Right ventricle myocardium inferior (tissue), 1 donor: Measurements from ENCODE around the gene PTGIR. TPM values are rescaled to one million over a fixed set of nuclear protein-coding genes. Genes with fewer than 3 reads are reported as not detected.

Experiments used
- ATAC-seq: fragments of 200-7000 bp; cut with Tn5 transposase; one replicate; pipeline ENCODE4 v1.9.1; 2020; ENCODE audit warnings: mild to moderate bottlenecking, moderate library complexity
- DNase-seq: peaks from one replicate; pipeline ENCODE4 v3.0.0; 2021; ENCODE audit errors: missing footprints
- intact Hi-C: fragments of 100-400 bp; cut with DNase I; formaldehyde crosslinking; loops from one replicate; pipeline ENCODE4 v1.11.0; 2022
- total RNA-seq: library from RNA; stranded (reverse); fragmentation: NEBNext Ultra II Directional; extraction: Animal tissue kit (Norgen Biotek cat#: 25700); gene quantifications from one replicate; pipeline ENCODE4 v1.2.1, GENCODE V29; 2021
- donor health status: DM: no; HTN: yes; CAD: no; lungs with severe emphysema.

The PTGIR gene
- total RNA-seq, 1 donor from 2014 or later: 3.8 TPM

DNA sequence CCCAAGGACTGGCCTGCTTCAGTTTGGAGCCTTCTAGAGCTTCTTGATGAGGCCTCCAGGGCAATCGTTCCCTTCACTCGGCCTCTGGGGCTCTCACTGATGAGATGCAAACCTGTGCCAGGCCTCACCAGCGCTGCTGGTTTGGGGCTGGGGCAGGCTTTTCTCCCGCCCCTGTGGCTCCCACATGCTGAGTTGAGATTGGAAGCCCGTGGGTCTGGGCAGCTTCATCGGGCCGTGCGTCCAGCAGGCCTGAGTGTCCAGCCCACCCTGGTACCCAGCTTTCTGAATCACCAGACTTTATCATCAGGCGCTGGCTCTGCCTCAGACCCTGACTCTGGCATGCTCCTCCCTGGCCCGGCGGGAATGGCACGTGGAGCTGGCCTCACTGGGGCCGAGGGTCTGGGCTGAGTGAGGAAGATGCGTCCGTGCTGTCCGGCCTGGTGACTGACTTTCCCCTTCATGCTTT, 19.5 kb downstream of the PTGIR start:
- DNase-seq: no peak
- intact Hi-C loops: no loop called here

DNA sequence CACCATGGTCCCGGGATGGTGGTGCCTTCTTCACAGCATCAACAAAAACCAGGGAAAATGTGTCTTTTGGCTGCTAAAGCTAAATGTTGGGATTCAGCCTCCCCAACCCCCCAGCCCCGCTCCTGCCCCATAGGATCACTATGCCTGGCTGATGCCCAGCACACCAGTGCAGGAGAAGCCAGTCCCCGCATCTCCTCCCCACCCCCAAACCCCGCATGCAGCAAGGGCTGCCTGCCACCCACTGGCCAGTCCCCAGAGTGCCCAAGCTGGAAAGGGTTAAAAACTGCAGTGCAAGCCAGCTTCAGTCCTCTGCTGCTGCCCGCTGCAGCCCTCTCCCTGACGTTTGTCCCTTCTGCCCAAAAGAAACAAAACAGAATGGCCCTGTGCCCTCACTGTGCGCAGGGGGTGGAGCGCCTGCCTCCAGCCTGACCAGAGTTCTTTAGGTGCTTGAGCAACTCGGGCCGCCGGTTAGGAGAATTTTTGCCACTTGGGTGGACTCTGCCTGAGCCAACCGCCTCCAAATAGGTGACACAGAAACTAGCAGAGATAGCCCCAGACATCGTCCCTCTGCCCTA, 20.0 kb downstream of the PTGIR start:
- intact Hi-C loops: no loop called here
- ATAC-seq (no peak), DNase-seq (no peak)

More for the DNA sequence above, 19.5 kb downstream of the PTGIR start:
- ATAC-seq: no peak

GRCh38 chr19:46603752-46604231, 21.1 kb downstream of the PTGIR start:
- intact Hi-C loops: no loop called here
- DNase-seq: no peak
- ATAC-seq: no peak

- DNase-seq (no peak), ATAC-seq (no peak)
- intact Hi-C loops: no loop called here
These were observed 21.7 kb downstream of the PTGIR start for GRCh38 chr19:46603195-46603637.

GRCh38 chr19:46602392-46603194, 22.3 kb downstream of the PTGIR start:
- DNase-seq (no peak), ATAC-seq (no peak)
- intact Hi-C loops: no loop called here

DNA sequence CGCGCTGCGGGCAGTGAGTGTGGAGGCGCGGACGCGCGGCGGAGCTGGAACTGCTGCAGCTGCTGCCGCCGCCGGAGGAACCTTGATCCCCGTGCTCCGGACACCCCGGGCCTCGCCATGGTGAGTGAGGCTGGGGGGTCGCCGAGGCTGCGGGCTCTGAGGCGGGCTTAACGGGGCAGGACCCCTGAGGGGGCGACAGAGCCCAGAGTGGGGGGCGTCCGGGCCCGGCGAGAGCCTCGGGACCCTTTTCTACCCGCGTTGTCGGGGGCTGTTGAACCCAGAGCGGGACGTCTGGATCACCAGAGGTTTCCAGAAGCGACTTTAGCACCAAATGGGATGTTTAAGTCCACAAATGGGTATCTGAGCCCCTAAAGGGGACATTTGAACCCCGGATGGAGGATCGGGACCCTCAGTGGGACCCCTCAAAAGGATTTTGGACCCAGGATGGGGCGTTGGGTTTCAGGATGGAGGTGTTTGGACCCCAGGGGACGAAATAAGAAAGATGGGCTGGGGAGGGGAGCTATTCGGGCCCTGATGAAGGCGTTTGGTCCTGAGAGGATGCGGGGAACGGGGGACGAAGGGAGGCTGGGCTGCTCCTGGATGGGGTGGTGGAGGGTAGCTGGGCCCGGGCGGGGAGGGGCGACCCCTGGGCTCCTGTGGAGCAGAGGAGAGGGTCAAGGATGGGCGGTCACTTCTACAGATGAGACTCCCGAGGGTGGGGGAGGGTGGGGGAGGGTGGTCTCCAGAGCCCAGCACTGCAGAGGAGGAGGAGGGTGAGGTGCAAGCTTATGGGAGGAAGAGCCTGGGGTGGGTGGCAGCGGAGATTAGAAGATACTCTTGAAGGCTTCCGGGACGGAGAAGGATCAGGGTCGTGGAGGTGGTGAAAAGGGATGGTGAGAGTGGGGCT, 23.3 kb downstream of the PTGIR start, which contains the start of gene CALM3:
Gene CALM3, plus strand, starts transcription at position 13 of the 907 bp plus-strand sequence. Its CDS starts 105 bp downstream, at position 118.
- intact Hi-C loops: no loop called here
- no peak for ATAC-seq

GRCh38 chr19:46600384-46601317, 24.2 kb downstream of the PTGIR start:
- peak; percentile 97 for DNase-seq
- peak; percentile 93 for ATAC-seq
- intact Hi-C loops: no loop called here

More for the DNA sequence above, 23.3 kb downstream of the PTGIR start, which contains the start of gene CALM3:
- DNase-seq: no peak

- intact Hi-C loops: no loop called here
- ATAC-seq (no peak), DNase-seq (no peak)
These were observed 25.0 kb downstream of the PTGIR start for GRCh38 chr19:46599716-46600373.

- DNase-seq: no peak
- no peak for ATAC-seq
- intact Hi-C loops: no loop called here
These were observed 26.4 kb downstream of the PTGIR start for GRCh38 chr19:46598372-46598917.

GRCh38 chr19:46596008-46596407, 28.9 kb downstream of the PTGIR start:
- intact Hi-C loops: no loop called here
- no peak for ATAC-seq
- DNase-seq: no peak

GRCh38 chr19:46591870-46592269, 33.0 kb downstream of the PTGIR start:
- ATAC-seq (no peak), DNase-seq (no peak)
- intact Hi-C loops: no loop called here

DNA sequence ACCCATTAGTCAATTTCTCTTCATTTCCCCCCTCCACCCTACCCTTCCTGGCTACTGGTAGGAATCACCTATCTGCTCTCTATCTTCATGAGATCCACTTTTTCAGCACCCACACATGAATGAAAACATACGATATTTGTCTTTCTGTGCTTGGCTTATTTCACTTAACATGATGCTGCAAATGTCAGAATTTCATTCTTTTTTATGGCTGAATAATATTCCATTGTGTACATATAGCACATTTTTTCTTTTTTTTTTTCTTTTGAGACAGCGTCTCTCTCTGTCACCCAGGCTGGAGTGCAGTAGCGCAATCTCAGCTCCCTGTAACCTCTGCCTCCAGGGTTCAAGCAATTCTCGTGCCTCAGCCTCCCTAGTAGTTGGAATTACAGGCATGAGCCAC, 33.6 kb downstream of the PTGIR start:
- DNase-seq: no peak
- no peak for ATAC-seq
- intact Hi-C loops: no loop called here

DNA sequence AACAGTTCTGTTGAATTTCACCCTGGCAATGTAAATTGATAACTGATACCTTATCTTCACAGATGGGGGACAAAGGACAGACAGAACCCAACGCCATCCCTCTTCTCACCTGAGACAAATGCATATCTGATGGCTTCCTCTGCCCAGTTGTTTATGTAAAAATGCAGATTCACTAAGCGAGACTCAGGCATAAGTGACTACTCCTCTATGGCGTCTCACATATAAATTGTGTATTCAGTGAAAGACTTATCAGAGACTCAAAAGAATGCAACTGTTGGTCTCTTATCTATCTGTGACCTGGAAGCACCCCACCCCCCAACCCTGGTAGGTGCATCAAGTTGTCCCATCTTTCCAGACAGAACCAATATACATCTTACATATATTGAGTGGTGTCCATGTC, 37.0 kb downstream of the PTGIR start:
- intact Hi-C loops: no loop called here
- DNase-seq (no peak), ATAC-seq (no peak)

DNA sequence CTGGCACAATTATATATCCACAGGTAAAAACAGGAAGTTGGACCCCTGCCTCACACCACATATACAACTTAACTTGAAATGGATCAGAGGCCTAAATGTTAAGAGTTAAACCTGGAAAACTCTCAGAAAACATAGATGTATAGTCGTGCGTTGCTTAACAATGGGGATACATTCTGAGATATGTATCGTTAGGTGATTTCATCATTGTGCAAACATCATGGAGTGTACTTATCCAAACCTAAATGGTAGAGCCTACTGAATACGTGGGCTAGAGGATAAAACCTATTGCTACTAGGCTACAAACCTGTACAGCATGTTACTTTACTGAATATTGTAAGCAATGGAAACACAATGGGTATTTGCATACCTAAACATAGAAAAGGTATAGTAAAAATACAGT, 38.6 kb downstream of the PTGIR start:
- DNase-seq (no peak), ATAC-seq (no peak)
- intact Hi-C loops: no loop called here

DNA sequence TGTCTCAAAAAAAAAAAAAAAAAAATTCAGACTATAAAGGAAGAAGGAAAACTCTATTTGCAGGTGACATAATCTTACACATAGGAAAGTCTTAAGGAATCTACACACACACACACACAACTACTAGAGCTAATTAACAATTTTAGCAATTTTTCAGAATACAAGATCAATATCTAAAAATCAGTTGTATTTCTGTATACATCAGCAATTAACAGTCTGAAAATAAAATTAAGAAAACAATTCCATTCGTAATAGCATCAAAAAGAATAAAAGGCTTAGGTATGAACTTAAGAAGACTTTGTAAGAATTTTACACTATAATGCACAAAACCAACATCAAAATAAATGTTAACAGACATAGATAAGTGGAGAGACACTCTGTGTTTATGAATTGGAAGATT, 39.4 kb downstream of the PTGIR start:
- intact Hi-C loops: no loop called here
- ATAC-seq: no peak

DNA sequence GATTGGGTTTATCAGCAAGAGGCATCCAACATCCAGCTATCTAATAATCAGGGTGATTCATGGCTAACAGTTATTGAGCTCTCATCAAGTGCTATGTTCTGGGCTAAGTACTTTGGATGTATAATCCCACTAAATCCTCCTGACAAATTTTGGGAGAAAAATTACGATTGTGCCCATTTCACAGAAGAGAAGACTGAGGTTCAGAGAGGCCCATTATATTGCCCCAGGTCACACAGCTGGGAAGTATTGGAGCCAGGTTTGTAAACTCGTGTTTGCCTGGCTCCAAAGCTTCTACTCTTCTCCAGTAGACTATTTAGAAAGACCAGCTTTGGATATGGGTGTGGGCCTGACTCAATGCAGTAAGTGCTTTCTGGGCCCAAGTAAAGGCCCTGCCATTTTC, 44.6 kb downstream of the PTGIR start:
- intact Hi-C loops: no loop called here
- ATAC-seq (no peak), DNase-seq (no peak)

More for the DNA sequence above, 39.4 kb downstream of the PTGIR start:
- no peak for DNase-seq

GRCh38 chr19:46579361-46579879, 45.5 kb downstream of the PTGIR start:
- intact Hi-C loops: no loop called here
- DNase-seq (no peak), ATAC-seq (no peak)
